LNCaP clone FGC (cell line): Measurements from ENCODE around the gene SCFD2.
"Not testable (repeated sequence)": the region's sequence is repeated elsewhere in the genome, so short reads cannot be mapped to it uniquely, and the experiment has no call there.

Experiments used
- DNase-seq: peaks from one replicate; pipeline ENCODE4 v3.0.0-alpha.2; 2011; ENCODE audit warnings: low read depth
- H3K4me3 ChIP-seq: 2 replicates; pipeline ENCODE4 v1.5.1; 2011; ENCODE audit warnings: mild to moderate bottlenecking, low read depth, low read length, control low read depth
- CTCF ChIP-seq: IDR thresholded peaks from 2 replicates; pipeline ENCODE4 v1.5.1; 2012; ENCODE audit warnings: mild to moderate bottlenecking; ENCODE audit not compliant: control insufficient read depth, insufficient read depth; ENCODE audit errors: extremely low read depth

Gene SCFD2

GRCh38 chr4:53361451-53361850 is 4.4 kb downstream of the SCFD2 start:
- no peak overlapping the region for H3K4me3 ChIP-seq
- DNase-seq: no peak
- no peak for TF ChIP-seq CTCF

- H3K4me3 ChIP-seq: no peak overlapping the region
- no peak for TF ChIP-seq CTCF
- DNase-seq: no peak
Measured at GRCh38 chr4:53355930-53356521, 9.8 kb downstream of the SCFD2 start.

GRCh38 chr4:53354012-53354722 is 11.7 kb downstream of the SCFD2 start:
- no peak for DNase-seq
- TF ChIP-seq CTCF: no peak
- H3K4me3 ChIP-seq: no peak overlapping the region

- TF ChIP-seq CTCF: no peak
- DNase-seq: no peak
- H3K4me3 ChIP-seq: no peak overlapping the region
Measured at GRCh38 chr4:53349091-53349491, 16.8 kb downstream of the SCFD2 start.

- DNase-seq: no peak
Measured at GRCh38 chr4:53348046-53348445, 17.8 kb downstream of the SCFD2 start.

GRCh38 chr4:53346920-53347852 is 18.7 kb downstream of the SCFD2 start:
- TF ChIP-seq CTCF: no peak
- H3K4me3 ChIP-seq: no peak overlapping the region
- no peak for DNase-seq

More at GRCh38 chr4:53348046-53348445, 17.8 kb downstream of the SCFD2 start:
- no peak for TF ChIP-seq CTCF
- no peak overlapping the region for H3K4me3 ChIP-seq

- DNase-seq, H3K4me3 ChIP-seq: not testable (repeated sequence)
Measured at GRCh38 chr4:53346392-53346791, 19.5 kb downstream of the SCFD2 start.

GRCh38 chr4:53340145-53340544 is 25.7 kb downstream of the SCFD2 start:
- DNase-seq, H3K4me3 ChIP-seq: not testable (repeated sequence)

GRCh38 chr4:53334916-53335315 is 30.9 kb downstream of the SCFD2 start:
- not testable (repeated sequence) for H3K4me3 ChIP-seq, DNase-seq
